HEK293 (cell line): ENCODE data around the gene ZBTB20.

Experiments used
- CTCF ChIA-PET: fragments of 350-600 bp; formaldehyde crosslinking; extraction: SDS; loops from one replicate; lab custom pipeline; 2021; ENCODE audit warnings: antibody characterized with exemption; lab: Yijun Ruan, JAX
- POLR2A ChIA-PET: fragments of 300-600 bp; formaldehyde crosslinking; extraction: SDS; loops from one replicate; lab custom pipeline; 2020; ENCODE audit warnings: antibody characterized with exemption, inconsistent platforms; lab: Yijun Ruan, JAX
- H3K27ac ChIP-seq: fragments of 200-500 bp; sonication (Bioruptor generic); 2 replicates; pipeline ENCODE4 v1.5.1; 2014; ENCODE audit warnings: low read depth, low read length, control low read depth, inconsistent platforms; ENCODE audit errors: extremely low read depth
- H3K36me3 ChIP-seq, 2 experiments: fragments of 200-500 bp in 1 of 2; sonication (Bioruptor generic) in 1 of 2; 1 replicate in 1 of 2; 2 replicates in 1 of 2; pipeline ENCODE4 v1.5.1; 2014 to 2017; ENCODE audit warnings: inconsistent platforms in 2 of 2, low read length in 2 of 2; ENCODE audit not compliant: control insufficient read depth in 2 of 2, insufficient read depth in 1 of 2
- H3K4me1 ChIP-seq: fragments of 200-500 bp; sonication (Bioruptor generic); 2 replicates; pipeline ENCODE4 v1.5.1; 2014; ENCODE audit warnings: mild to moderate bottlenecking, low read length, inconsistent platforms; ENCODE audit not compliant: control insufficient read depth, insufficient read depth
- H3K4me3 ChIP-seq: 2 replicates; pipeline ENCODE4 v1.5.1; 2011; ENCODE audit warnings: low read depth, mild to moderate bottlenecking, control low read depth, low read length, moderate library complexity
- H3K9me3 ChIP-seq: fragments of 200-500 bp; sonication (Bioruptor generic); 2 replicates; pipeline ENCODE4 v1.5.1; 2014; ENCODE audit warnings: low read depth, low read length, inconsistent platforms; ENCODE audit not compliant: control insufficient read depth, insufficient read depth
- CTCF ChIP-seq: fragments of 450-650 bp; formaldehyde crosslinking; IDR thresholded peaks from 2 replicates; pipeline ENCODE4 v1.5.1; 2016; ENCODE audit warnings: missing biosample characterization, missing genetic modification characterization
- HOXC10 ChIP-seq: sonication (generic); formaldehyde crosslinking; IDR thresholded peaks from 2 replicates; pipeline ENCODE4 v1.8.1; 2023; ENCODE audit warnings: mild to moderate bottlenecking, missing genetic modification reagents
- ZNF138 ChIP-seq: fragments of 450-650 bp; formaldehyde crosslinking; IDR thresholded peaks from 2 replicates; pipeline ENCODE4 v1.5.1; 2016; ENCODE audit warnings: missing biosample characterization, missing genetic modification characterization, borderline replicate concordance
- ZNF274 ChIP-seq, 2 experiments: fragments of 200-500 bp in 1 of 2; fragments of 450-650 bp in 1 of 2; sonication (Bioruptor generic) in 1 of 2; formaldehyde crosslinking in 1 of 2; IDR thresholded peaks; 2 replicates each; pipeline versions ENCODE4 v1.5.1 to v1.6.1; 2014 to 2016; ENCODE audit warnings: borderline replicate concordance in 1 of 2, inconsistent platforms in 1 of 2, low read length in 1 of 2, missing biosample characterization in 1 of 2, missing genetic modification characterization in 1 of 2
- ZNF324 ChIP-seq: fragments of 450-650 bp; formaldehyde crosslinking; IDR thresholded peaks from 2 replicates; pipeline ENCODE4 v1.5.1; 2016; ENCODE audit warnings: missing biosample characterization, missing genetic modification characterization
- ZNF398 ChIP-seq: fragments of 450-650 bp; formaldehyde crosslinking; IDR thresholded peaks from 2 replicates; pipeline ENCODE4 v1.5.1; 2017; ENCODE audit warnings: missing biosample characterization, missing genetic modification characterization
- ZNF404 ChIP-seq: fragments of 450-650 bp; formaldehyde crosslinking; IDR thresholded peaks from 2 replicates; pipeline ENCODE4 v1.5.1; 2017; ENCODE audit warnings: missing biosample characterization, missing genetic modification characterization
- ZNF501 ChIP-seq: fragments of 450-650 bp; formaldehyde crosslinking; IDR thresholded peaks from 2 replicates; pipeline ENCODE4 v1.5.1; 2016; ENCODE audit warnings: missing biosample characterization, missing genetic modification characterization
- ZNF514 ChIP-seq: fragments of 450-650 bp; formaldehyde crosslinking; IDR thresholded peaks from 2 replicates; pipeline ENCODE4 v1.5.1; 2016; ENCODE audit warnings: missing biosample characterization, missing genetic modification characterization
- ZNF558 ChIP-seq: fragments of 450-650 bp; formaldehyde crosslinking; IDR thresholded peaks from 2 replicates; pipeline ENCODE4 v1.5.1; 2016; ENCODE audit warnings: missing biosample characterization, missing genetic modification characterization
- ZNF561 ChIP-seq: fragments of 450-650 bp; IDR thresholded peaks from 2 replicates; pipeline ENCODE4 v1.5.1; 2018; ENCODE audit warnings: missing biosample characterization, missing genetic modification characterization, borderline replicate concordance
- ZNF610 ChIP-seq: fragments of 450-650 bp; formaldehyde crosslinking; IDR thresholded peaks from 2 replicates; pipeline ENCODE4 v1.5.1; 2016; ENCODE audit warnings: missing biosample characterization, missing genetic modification characterization, borderline replicate concordance
- ZNF623 ChIP-seq: fragments of 450-650 bp; formaldehyde crosslinking; IDR thresholded peaks from 2 replicates; pipeline ENCODE4 v1.5.1; 2016; ENCODE audit warnings: missing biosample characterization, missing genetic modification characterization
- ZNF626 ChIP-seq: fragments of 450-650 bp; sonication (Bioruptor Pico); formaldehyde crosslinking; IDR thresholded peaks from 2 replicates; pipeline ENCODE4 v1.5.1; 2018; ENCODE audit warnings: missing biosample characterization, missing genetic modification characterization, inconsistent platforms
- ZNF670 ChIP-seq: fragments of 450-650 bp; formaldehyde crosslinking; IDR thresholded peaks from 2 replicates; pipeline ENCODE4 v1.5.1; 2016; ENCODE audit warnings: missing biosample characterization, missing genetic modification characterization, low read depth
- ZNF830 ChIP-seq: fragments of 450-650 bp; IDR thresholded peaks from 2 replicates; pipeline ENCODE4 v1.5.0; 2018; ENCODE audit warnings: missing biosample characterization, missing genetic modification characterization, low read depth, mild to moderate bottlenecking, moderate library complexity
- TF ChIP-seq, protein P1 (sequence below): fragments of 450-650 bp; formaldehyde crosslinking; IDR thresholded peaks from 2 replicates; pipeline ENCODE4 v1.5.1; 2016; ENCODE audit warnings: missing biosample characterization, missing genetic modification characterization, borderline replicate concordance
- TF ChIP-seq, protein P2 (sequence below): fragments of 450-650 bp; formaldehyde crosslinking; IDR thresholded peaks from 2 replicates; pipeline ENCODE4 v1.5.1; 2016; ENCODE audit warnings: missing biosample characterization, missing genetic modification characterization
- TF ChIP-seq, protein P3 (sequence below): fragments of 450-650 bp; formaldehyde crosslinking; IDR thresholded peaks from 2 replicates; pipeline ENCODE4 v1.5.1; 2016; ENCODE audit warnings: missing biosample characterization, missing genetic modification characterization, low read depth

ZBTB20 gene

DNA sequence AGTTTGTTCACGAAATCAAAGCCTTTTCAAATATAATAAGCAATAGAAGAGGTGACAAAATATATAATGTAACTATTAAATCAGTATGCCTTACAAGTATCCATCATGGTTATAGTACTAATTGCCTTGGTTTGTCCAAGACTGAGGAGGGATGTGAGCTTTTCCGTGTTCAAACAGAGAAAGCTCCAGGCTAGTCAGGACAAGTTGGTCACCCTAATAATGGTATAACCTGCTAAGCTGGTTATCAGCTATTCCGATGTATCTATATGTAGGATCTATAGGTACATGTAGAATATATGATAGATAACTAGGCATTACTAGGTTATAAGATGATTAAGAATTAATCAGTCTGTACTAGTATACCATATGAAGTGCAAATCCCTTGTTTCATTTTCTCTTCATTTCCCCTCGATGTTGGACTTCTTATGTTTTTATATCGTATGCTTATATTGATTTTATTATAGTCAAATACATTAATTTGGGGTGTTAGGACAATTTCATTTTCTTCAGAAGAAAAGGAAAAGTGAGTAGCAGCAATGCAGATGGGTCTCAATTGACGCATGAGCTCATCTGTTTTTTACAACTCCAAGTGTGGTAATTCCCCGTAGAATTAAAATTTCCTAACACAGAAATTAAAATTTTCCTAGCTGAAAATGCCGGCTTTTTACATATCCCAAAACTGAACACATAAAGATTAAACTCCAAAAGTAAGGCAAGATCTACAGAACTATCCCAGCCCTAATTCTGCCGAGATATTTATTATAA lies 434.2 kb downstream of the ZBTB20 start:
- CTCF ChIA-PET = no interaction called here
- Histone ChIP-seq H3K4me1 (no peaks in the 10 kb centered on the region), H3K9me3 (no peaks in the 10 kb centered on the region), H3K36me3 (no peaks in the 10 kb centered on the region), H3K27ac (no peak overlapping the region), H3K4me3 (no peak overlapping the region)
- POLR2A ChIA-PET = no interaction called here
- TF ChIP-seq, protein P1, sequence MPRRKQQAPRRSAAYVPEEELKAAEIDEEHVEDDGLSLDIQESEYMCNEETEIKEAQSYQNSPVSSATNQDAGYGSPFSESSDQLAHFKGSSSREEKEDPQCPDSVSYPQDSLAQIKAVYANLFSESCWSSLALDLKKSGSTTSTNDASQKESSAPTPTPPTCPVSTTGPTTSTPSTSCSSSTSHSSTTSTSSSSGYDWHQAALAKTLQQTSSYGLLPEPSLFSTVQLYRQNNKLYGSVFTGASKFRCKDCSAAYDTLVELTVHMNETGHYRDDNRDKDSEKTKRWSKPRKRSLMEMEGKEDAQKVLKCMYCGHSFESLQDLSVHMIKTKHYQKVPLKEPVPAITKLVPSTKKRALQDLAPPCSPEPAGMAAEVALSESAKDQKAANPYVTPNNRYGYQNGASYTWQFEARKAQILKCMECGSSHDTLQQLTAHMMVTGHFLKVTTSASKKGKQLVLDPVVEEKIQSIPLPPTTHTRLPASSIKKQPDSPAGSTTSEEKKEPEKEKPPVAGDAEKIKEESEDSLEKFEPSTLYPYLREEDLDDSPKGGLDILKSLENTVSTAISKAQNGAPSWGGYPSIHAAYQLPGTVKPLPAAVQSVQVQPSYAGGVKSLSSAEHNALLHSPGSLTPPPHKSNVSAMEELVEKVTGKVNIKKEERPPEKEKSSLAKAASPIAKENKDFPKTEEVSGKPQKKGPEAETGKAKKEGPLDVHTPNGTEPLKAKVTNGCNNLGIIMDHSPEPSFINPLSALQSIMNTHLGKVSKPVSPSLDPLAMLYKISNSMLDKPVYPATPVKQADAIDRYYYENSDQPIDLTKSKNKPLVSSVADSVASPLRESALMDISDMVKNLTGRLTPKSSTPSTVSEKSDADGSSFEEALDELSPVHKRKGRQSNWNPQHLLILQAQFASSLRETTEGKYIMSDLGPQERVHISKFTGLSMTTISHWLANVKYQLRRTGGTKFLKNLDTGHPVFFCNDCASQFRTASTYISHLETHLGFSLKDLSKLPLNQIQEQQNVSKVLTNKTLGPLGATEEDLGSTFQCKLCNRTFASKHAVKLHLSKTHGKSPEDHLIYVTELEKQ (tag by site-specific recombination) = no peak

- no peak overlapping the region for H3K4me3 ChIP-seq
- POLR2A ChIA-PET = no interaction called here
- CTCF ChIA-PET = interaction anchor here (0.7 kb wide), 1 partner anchor 47 kb away, joined by 4 read pairs; no protein-coding TSS in a partner anchor
- TF ChIP-seq CTCF (tag by site-specific recombination) (no peak), ZNF138 (no peak), ZNF514 (tag by site-specific recombination) (no peak), ZNF274 (IDR thresholded peaks at IDR 0.05; ENCODE audit: low read length) (no peak), ZNF274 (tag by site-specific recombination; IDR thresholded peaks at IDR 0.05; ENCODE audit: borderline replicate concordance) (no peak)
- no peaks in the 10 kb centered on the region for H3K4me1 ChIP-seq
- no peaks in the 10 kb centered on the region for H3K36me3 ChIP-seq
- H3K27ac ChIP-seq = no peak overlapping the region
- no peaks in the 10 kb centered on the region for H3K9me3 ChIP-seq
These were observed 435.7 kb downstream of the ZBTB20 start for GRCh38 chr3:114711321-114711886.

- Histone ChIP-seq H3K36me3 (no peaks in the 10 kb centered on the region), H3K4me1 (no peaks in the 10 kb centered on the region), H3K9me3 (no peaks in the 10 kb centered on the region), H3K4me3 (no peak overlapping the region), H3K27ac (no peak overlapping the region)
- ChIA-PET POLR2A (no interaction called here), CTCF (no interaction called here)
- no peak for TF ChIP-seq ZNF558 (tag by site-specific recombination)
- TF ChIP-seq ZNF830 (tag by site-specific recombination) = no peak
- TF ChIP-seq ZNF670 (tag by site-specific recombination) = no peak
- TF ChIP-seq ZNF398 (tag by site-specific recombination) = no peak
- no peak for TF ChIP-seq ZNF623
- TF ChIP-seq ZNF404 (tag by site-specific recombination) = no peak
- no peak for TF ChIP-seq HOXC10
- TF ChIP-seq ZNF626 (tag by site-specific recombination) = no peak
- TF ChIP-seq ZNF501 (tag by site-specific recombination) = no peak
- TF ChIP-seq ZNF610 (tag by site-specific recombination) = no peak
- TF ChIP-seq, protein P2, sequence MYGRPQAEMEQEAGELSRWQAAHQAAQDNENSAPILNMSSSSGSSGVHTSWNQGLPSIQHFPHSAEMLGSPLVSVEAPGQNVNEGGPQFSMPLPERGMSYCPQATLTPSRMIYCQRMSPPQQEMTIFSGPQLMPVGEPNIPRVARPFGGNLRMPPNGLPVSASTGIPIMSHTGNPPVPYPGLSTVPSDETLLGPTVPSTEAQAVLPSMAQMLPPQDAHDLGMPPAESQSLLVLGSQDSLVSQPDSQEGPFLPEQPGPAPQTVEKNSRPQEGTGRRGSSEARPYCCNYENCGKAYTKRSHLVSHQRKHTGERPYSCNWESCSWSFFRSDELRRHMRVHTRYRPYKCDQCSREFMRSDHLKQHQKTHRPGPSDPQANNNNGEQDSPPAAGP (tag by site-specific recombination) = no peak
- TF ChIP-seq, protein P3, sequence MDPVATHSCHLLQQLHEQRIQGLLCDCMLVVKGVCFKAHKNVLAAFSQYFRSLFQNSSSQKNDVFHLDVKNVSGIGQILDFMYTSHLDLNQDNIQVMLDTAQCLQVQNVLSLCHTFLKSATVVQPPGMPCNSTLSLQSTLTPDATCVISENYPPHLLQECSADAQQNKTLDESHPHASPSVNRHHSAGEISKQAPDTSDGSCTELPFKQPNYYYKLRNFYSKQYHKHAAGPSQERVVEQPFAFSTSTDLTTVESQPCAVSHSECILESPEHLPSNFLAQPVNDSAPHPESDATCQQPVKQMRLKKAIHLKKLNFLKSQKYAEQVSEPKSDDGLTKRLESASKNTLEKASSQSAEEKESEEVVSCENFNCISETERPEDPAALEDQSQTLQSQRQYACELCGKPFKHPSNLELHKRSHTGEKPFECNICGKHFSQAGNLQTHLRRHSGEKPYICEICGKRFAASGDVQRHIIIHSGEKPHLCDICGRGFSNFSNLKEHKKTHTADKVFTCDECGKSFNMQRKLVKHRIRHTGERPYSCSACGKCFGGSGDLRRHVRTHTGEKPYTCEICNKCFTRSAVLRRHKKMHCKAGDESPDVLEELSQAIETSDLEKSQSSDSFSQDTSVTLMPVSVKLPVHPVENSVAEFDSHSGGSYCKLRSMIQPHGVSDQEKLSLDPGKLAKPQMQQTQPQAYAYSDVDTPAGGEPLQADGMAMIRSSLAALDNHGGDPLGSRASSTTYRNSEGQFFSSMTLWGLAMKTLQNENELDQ (tag by site-specific recombination) = no peak
- TF ChIP-seq ZNF324 (tag by site-specific recombination) = no peak
- no peak for TF ChIP-seq ZNF561 (tag by site-specific recombination)
These were observed 438.0 kb downstream of the ZBTB20 start for GRCh38 chr3:114709102-114709501.
